Iris pigment epithelial cell (primary cell): Measurements from ENCODE around the gene RAD23B.
A peak's percentile ranks its signal among the peaks of the same experiment; 100 is the strongest.

Source experiments
- DNase-seq: peaks from one replicate; pipeline ENCODE4 v3.0.0-alpha.2; 2011; ENCODE audit warnings: low read depth

RAD23B gene

DNA sequence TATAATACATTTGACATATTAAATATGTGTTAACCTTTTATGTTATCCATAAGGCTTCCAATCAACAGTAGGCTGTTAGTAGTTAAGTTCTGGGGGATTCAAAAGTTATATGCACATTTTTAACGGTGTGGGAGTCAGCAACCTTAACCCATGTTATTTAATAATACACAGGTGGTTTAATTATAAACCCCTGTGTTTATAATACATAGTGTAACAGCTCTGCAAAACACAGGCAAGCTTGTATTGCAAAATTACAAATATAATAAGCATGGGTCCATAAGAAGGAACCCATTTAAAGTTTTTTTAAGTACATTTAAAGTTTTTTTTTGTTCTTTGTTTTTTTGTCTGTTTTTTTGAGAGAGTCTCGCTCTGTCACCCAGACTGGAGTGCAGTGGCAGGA is 14.5 kb upstream of the RAD23B start:
- no peak for DNase-seq

DNA sequence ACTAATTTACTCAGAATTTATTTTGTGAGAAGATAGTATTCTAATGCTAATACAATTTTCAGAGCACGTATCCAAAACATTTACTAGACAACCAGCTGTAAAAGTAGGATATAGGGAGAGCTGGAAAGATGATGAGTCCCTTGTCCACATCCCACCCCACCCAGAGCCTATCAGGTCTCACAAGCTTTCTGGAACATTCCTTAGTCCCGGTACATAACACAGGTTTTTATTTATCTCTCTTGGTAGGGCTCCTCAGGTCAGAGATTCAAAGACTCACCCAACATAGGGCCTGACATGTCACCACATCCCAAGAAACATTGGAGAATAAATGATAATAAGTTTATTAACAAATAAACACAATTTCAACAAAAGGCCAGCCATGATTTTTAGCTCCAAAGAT is 13.8 kb upstream of the RAD23B start:
- DNase-seq, result no peak

DNA sequence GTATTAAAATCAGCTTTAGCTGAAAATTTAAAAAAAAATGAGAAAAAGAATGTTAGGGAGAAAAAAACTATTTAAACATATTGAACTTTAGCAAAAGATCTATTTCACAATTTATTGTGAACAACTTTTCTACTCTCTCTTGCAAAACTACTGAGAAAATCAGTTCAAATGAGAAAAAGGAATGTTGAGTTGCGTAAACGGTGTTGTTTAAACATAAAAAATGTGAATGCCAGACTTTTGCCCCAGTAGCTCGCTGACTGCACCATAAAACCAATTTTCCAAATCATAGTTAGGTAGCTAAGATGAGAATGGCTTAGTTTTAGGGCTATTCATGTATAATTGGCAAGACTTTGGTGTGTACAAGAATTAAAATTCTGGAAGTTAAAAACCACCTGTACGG is 13.4 kb upstream of the RAD23B start:
- DNase-seq, result peak; percentile 74

DNA sequence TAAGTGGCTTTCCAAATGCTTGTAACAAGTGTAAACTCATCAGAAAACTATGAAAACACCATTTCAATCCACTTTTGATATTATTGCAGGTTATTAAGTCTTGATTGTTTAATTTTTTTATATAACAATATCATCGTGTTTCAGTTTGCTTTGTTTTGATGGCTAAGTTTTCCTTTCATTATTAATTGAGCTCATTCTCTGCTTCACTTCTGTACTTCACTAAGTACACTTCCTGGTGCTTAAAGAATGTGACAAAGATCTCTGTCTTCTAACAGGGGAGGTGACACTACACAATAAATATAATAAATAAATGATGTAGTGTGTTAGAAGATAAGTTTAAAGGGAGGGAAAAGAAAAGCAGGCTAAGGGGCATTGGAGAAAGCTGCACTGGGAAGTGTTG is 13.0 kb upstream of the RAD23B start:
- no peak for DNase-seq

DNA sequence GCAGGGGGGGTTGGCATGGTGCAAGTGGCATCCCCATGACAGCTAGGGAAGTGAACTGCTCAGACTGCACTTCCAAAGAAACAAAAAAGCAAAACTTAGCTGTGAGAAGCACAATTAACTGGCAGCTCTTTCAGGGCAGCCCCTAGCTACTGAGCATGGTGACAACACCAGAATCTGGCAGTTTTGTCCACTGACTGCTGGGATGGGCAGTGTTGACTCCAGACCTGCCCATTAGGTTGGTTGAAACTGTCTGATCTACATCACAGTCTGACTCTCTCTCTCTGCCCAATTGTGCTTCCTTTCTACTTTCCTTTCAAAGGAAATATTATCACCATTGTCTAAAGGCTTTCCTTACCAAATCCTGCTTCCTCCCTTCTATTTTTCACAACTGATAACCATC is 12.5 kb upstream of the RAD23B start:
- DNase-seq, result no peak

DNA sequence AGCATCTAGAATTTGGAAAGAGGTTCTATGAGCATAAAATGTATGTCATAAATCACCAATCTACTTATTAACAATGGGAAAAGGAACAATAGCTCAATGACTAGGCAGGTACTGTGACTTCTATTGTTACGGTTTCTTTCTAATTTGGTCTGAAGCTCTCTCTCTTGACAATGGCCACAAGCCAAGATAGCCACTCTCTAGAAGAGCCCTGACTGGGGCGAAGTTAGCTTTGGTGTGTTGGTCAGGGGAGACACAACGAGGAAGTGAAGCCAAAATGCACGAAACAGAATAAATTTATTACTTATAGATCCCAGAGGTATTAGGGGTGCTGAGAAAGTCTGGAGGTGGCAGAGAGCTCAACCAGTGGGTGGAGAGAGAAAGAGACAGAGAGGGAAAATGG is 9.4 kb upstream of the RAD23B start:
- no peak for DNase-seq

DNA sequence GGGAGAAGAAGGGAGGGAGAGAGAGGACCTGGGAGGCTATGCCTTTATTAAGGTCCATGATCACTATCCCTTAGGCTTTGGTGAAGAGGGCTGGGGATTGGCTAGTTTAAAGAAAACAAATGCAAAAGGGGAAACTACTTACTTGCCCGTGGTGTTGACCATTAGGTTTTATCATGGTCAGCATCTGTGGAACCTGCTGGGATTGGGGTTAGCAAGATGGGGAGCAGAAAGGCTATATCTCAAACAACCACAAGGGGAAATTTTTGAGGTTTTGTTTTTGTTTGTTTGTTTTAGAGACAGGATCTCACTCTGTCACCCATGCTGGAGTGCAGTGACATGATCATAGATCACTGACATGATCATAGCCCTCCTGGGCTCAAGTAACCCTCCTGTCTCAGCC is 9.0 kb upstream of the RAD23B start:
- no peak for DNase-seq

DNA sequence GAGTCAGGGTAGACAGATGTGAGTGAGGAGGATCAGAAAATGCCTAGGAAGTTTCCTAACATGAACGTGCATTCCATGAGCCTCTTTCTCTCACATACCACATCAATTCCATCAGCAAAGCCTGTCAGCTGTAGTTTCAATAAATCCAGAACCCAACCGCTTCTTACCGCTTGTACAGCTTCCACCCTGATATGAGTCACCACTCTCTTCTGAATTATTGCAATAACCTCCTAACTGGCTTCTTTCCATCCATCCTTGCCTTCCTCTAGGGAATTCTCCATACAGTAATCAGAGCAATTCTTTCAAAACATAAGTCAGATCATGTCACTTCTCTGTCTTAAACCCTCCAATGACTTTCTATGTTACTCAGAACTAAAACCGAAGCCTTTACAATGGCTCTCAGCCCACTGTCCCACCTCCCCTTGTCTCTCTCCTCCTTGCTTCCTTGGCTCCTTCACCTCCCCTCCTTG is 8.1 kb upstream of the RAD23B start:
- peak; percentile 99 for DNase-seq

DNA sequence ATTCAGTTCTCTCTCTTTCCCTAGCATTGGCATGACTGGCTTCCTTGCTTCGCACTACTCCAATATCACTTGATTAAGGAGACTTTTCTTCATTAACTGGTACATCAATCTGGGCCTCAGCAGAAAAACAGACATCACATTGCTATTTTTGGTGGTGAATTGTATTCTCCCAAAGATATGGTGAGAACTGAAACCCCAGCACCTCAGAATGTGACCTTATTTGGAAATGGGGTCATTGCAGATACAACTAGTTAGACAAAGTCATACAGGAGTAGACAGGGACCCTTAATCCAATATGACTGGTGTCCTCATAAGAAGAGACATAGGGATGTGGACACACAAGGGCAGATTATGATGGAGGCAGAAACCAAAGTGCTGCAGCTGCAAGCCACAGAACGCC is 7.5 kb upstream of the RAD23B start:
- no peak for DNase-seq

DNA sequence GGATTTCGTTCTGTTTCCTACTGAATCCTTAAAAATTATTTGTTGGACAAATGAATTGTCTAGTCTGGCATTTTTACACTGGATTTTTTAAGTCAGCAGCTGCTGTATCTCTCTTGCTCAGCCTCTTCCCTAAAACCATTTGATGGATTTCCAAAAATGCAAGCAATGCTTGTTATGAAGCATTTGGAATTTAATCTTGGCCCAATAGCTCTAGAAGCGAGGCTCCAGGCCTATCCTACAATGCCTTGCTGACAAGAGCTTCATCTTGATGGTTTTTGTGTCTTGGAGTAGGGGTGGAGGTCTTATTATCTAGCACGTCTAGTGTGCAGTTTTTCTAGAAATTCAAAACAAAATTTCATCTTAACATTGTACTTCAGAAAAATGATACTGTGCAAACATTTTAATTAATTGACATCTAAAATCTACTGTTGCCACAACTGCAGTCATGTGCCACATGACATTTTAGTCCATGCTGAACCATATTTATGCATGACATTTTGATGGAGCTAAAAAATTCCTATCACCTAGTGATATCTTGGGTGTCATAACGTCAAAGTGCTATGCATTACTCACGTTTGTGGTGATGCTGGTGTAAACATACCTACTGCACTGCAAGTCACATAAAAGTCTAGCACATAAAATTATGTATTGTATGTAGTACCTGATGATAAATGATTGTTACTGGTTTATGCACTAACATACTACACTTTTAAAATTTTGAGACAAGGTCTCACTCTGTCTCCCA is 5.9 kb upstream of the RAD23B start:
- peak; percentile 62 for DNase-seq

DNA sequence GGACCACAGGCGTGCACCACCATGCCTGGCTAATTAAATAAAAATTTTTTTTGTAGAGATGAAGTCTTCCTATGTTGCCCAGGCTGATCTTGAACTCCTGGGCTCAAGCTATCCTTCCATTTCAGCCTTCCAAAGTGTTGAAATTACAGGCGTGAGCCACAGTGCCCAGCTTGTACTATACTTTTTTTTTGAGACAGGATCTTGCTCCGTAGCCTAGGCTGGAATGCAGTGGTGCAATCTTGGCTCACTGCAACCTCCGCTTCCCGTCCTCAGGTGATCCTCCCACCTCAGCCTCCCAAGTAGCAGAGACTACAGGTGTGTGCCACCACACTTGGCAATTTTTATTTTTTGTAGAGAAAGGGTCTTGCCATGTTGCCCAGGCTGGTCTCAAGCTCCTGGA is 5.3 kb upstream of the RAD23B start:
- no peak for DNase-seq

DNA sequence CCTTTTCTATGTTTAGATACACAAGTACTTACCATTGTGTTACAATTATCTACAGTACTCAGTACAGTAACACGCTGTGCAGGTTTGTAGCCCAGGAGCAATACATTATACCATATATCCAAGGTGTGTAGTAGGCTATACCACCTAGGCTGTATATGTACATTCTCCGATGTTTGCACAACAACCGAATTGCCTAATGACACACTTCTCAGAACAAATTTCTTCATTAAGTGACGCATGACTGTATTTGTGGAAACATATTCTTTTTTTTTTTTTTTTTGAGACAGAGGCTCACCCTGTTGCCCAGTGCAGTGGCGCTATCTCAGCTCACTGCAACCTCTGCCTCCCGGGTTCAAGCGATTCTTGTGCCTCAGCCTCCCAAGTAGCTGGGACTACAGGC is 4.0 kb upstream of the RAD23B start:
- DNase-seq, result no peak

DNA sequence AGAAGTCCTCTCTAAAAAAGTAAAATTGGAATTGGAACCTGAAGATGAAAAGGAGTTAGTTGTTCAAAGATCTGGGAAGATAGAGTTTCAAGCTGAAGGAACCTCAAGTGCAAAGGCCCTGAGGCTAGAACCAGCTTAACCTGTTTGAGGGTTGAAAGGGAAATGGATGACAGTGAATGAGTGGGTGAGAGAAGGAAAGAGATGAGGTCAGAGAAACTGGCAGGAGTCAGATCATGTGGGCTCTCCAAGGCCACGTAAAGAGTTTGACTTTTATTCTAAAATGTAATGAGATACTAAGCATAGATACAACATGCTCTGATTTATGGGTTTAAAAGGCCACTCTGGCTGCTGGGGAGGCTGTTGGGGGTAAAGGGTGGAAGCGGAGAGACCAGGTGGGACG is 2.5 kb upstream of the RAD23B start:
- peak; percentile 49 for DNase-seq

DNA sequence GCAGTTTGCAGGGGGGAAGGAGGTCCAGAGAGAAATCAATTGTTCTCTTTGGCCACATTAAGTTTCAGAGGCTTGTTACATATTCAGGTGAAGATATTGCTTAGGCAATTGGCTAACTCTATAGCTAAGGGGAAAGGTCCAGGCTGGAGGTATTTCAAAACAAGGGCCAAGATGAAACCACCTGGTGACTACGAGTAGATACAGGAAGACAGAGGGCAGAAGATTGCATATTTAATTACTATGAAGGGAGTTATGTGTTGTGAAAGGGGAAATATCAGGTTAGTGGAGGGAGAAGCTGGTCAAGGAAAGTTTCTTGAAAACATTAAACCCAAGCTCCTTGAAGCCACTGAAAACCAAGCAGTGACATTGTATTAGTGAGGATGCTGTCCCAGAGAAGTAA is 1.9 kb upstream of the RAD23B start:
- DNase-seq, result no peak

DNA sequence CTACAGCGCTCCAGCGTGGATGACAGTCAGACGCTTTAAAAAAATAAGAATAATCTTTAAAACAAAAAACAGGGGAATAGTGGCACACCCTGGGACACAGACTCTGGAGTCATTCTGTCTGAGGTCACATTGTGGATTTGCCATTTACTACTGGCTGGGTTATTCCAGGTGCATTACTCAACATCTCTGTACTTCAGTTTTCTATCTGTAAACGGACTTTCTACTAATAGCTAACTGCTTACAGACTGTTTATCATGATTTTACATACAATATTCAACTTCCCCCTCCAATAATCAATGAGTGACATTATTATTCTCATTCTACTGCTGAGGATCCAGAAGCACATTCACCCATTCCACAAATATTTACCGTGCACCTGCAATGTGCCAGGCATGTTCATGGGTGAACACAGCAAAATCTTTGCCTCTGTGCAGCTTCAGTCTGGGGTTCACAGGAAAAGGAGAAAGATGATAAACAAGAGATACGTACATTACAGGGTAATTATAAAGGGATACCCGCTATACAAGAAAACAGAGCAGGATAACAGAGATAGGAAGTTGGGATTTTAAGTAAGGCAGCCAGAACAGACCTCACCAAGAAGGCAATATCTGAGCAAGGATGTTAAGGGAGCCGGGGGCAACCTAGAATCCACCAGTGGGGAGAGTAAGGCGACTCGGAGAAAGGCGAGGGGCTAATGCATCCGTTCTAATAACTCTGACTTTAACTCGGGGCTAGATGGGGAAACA is 984 bp upstream of the RAD23B start:
- no peak for DNase-seq

DNA sequence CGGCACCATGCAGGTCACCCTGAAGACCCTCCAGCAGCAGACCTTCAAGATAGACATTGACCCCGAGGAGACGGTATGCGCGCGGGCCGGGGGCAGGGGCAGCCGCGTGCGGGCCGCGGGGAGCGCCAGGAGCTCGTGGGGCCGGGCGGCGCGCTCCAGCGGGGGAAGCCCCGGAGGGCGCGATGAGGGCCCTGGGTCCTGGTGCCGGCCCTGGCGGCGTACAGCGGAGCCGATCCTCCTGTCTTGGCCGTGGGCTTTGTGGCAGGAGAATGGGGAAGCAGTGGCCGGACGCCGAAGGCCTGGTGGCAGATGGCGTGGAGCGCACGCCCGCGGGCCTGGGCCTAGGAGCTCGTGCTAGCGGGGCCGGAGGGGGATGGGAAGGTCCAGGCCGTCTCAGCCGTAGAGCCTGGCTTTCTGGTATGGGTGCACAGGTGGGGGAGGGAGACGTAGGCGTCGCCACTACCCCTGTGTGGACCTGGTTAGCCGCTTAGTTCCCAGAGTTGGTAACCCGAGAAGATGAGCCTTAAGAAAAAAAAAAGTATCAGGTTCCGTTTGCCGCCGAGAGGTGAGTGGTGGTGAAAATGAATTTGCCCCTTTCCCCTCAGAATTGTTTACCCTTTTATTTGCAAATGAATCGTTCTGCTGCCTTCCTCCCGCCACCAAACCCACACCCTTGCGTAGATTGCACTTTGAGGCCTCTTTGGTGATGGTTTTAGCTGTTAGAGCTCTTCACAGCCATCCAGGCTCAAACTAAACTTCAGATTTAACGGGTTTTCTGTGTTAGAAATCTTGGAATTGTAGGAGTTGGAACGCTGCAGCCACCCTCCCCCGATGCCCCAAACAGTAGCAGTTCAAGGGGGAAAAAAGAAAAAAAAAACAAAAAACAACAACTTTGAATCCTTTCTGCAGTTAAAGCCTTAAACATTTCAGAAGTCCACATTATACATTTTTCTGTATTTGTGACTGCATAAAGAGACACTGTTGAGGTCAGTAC is 841 bp downstream of the RAD23B start:
- peak; percentile 87 for DNase-seq

DNA sequence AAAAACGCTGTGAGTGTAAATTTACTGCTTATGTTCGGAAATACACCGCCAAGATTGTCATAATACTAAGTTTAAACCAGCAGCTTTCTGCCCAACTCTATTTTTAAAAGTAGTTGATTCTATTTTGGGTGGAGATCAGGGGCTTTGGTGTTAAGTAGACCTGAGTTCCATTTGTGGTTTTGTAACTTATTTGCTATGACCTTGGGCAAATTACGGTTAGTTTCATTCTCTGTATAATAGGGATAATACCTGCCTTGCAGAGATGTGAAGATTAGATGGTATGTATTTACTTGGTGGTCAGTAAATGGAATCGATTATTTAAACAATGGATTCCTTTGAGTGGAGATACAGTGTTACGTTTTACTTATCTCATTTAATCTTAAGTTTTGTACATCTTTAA is 1.6 kb downstream of the RAD23B start:
- no peak for DNase-seq

DNA sequence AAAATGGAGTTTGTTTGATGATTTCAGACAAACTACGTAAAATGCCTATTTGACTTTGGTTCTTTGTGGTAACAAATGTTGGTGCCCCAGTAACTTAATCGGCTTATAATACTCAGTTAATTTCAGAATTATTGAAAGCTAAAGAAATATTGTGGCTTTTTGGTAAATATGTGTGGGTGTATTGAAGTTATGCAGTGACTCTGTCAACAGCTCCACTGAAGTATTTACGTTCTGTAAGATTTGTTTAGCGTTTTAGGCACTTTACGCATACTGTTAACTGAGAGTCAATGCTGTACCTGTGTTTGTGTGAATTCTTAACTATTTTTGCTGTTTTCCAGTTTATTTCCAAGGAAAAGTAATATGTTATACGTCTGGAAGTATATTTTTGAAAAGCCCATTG is 2.2 kb downstream of the RAD23B start:
- no peak for DNase-seq

DNA sequence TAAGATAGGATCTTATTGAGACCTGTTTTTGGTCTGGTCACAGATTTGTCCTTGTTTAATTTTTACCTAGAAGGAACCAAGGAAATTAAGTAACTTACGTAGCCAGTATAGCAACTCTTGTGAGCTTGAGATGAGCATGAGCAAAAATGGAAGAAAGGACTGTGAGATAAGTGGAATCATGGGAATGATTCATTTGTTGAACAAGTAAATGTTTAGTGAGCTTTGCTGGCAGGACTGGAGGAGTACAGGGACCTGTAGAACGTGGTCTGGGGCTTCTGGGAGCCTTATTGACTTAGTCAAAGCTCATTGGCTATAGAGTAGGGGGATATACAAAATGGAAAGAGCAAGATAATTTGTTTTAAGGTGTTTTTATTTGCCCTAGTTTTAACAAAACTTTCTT is 3.0 kb downstream of the RAD23B start:
- DNase-seq, result peak; percentile 68

DNA sequence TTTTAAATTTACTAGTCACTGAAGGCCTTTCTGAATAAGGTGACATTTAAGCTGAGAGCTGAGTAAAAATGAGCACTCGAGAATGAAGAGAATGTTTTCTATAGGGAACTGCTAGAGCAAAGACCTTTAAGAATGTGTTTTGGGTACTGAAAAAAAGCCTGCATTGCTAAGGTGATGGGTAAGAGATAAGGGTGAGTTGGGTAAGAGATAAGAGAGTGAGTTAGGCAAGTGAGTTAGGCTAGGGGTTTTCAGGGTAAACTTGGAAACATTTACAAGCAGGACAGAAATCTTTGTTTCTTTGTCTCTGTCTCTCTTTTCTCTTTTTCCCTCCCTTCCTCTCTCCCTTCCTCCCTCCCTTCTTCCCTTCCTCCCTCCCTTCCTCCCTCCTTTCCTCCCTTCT is 5.6 kb downstream of the RAD23B start:
- DNase-seq, result no peak

DNA sequence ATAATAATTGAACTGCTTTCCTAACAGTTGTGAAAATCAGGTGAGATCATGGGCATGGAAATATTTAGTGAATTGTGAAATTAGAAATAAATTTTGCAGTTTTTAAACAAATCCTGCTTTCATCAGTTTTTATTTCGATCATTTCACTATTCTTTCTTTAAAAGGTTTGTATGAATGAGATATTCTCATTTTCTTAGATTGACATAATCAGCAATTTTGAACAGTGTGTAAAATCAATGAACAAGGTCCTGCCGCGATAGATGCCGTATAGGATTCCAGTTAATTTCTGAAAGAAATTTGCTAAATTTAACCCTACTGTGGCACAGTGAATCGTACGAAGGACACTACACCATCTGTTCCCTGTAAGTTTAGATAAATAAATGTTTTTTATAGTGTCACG is 7.5 kb downstream of the RAD23B start:
- no peak for DNase-seq

DNA sequence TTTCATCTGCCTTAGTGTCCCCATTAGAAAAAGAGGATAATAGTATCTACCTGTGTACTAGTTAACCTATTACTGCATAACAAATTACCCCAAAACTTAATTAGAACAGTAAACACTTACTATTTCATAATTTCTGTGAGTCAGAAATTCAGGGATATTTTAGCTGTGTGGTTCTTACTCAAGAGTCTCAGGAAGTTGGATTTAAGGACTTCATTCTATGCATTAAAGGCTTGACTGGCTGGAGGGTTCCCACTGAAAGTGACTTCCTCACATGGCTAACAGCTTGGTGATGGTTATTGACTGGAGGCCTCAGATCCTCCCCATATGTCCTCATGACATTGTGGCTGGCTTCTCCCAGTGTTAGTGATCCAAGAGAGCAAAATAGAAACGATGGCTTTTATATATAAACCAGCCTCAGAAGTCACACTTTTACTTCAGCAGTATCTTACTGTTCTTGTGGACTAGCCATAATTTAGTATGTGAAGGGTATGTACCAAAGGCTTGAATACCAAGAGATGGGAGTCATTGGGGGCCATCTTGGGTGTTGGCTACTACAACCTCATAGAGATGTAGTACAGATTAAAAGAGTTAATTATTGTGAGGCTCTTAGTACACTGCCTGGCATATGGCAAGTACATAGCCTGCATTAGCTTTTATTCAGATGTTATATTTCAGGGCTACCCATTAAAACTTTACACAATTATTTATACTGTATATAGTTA is 9.9 kb downstream of the RAD23B start:
- no peak for DNase-seq
